Effector memory CD4-positive, alpha-beta T cell (primary cell): ENCODE measurements around the gene SNRPA.
A peak's percentile ranks its signal among the peaks of the same experiment; 100 is the strongest.
"Not testable (repeated sequence)": the region's sequence is repeated elsewhere in the genome, so short reads cannot be mapped to it uniquely, and the experiment has no call there.

ENCODE experiments used
- DNase-seq, 3 donors: peaks; one replicate each; pipeline ENCODE4 v3.0.0-alpha.2; 2020
- H3K27ac ChIP-seq: 2 replicates; pipeline ENCODE4 v1.7.0; 2013; ENCODE audit warnings: mild to moderate bottlenecking, low read length, moderate library complexity; ENCODE audit not compliant: insufficient read depth, poor library complexity, severe bottlenecking
- H3K27me3 ChIP-seq: replicated peaks from 2 replicates; pipeline ENCODE4 v1.7.0; 2013; ENCODE audit warnings: mild to moderate bottlenecking, low read length; ENCODE audit not compliant: insufficient read depth, control insufficient read depth, poor library complexity, severe bottlenecking
- H3K36me3 ChIP-seq: 2 replicates; pipeline ENCODE4 v1.7.0; 2013; ENCODE audit warnings: mild to moderate bottlenecking, low read length, moderate library complexity; ENCODE audit not compliant: control insufficient read depth, insufficient read depth
- H3K4me1 ChIP-seq: 2 replicates; pipeline ENCODE4 v1.7.0; 2013; ENCODE audit warnings: low read length, mild to moderate bottlenecking; ENCODE audit not compliant: control insufficient read depth, insufficient read depth, poor library complexity, severe bottlenecking
- H3K4me3 ChIP-seq: 2 replicates; pipeline ENCODE4 v1.7.0; 2013; ENCODE audit warnings: low read length, low read depth, mild to moderate bottlenecking; ENCODE audit not compliant: insufficient read depth, poor library complexity, severe bottlenecking
- H3K9me3 ChIP-seq: 2 replicates; pipeline ENCODE4 v1.7.0; 2013; ENCODE audit warnings: mild to moderate bottlenecking, low read length, moderate library complexity; ENCODE audit not compliant: control insufficient read depth

The SNRPA gene

GRCh38 chr19:40807147-40808020 is 56.4 kb downstream of the SNRPA start:
- Histone ChIP-seq H3K27ac (peak overlapping the region; percentile 84), H3K27me3 (no peaks in the 10 kb centered on the region), H3K4me1 (peaks cover 86% of the 10 kb centered on the region), H3K36me3 (peaks cover 22% of the 10 kb centered on the region), H3K4me3 (peak overlapping the region; percentile 10), H3K9me3 (no peaks in the 10 kb centered on the region)
- DNase-seq = no peak

- peaks cover 22% of the 10 kb centered on the region for H3K36me3 ChIP-seq
These were observed 57.0 kb downstream of the SNRPA start for GRCh38 chr19:40808021-40808325.

GRCh38 chr19:40808497-40808896 is 57.5 kb downstream of the SNRPA start:
- H3K36me3 ChIP-seq = peaks cover 22% of the 10 kb centered on the region
- H3K27ac ChIP-seq = peak overlapping the region; percentile 84

More at GRCh38 chr19:40808021-40808325, 57.0 kb downstream of the SNRPA start:
- no peaks in the 10 kb centered on the region for H3K9me3 ChIP-seq
- H3K4me1 ChIP-seq = peaks cover 80% of the 10 kb centered on the region
- DNase-seq = no peak
- H3K27me3 ChIP-seq = no peaks in the 10 kb centered on the region
- H3K27ac ChIP-seq = peak overlapping the region; percentile 84
- H3K4me3 ChIP-seq = no peak overlapping the region

GRCh38 chr19:40809358-40810086 is 58.5 kb downstream of the SNRPA start:
- Histone ChIP-seq H3K27me3 (no peaks in the 10 kb centered on the region), H3K36me3 (peaks cover 22% of the 10 kb centered on the region), H3K27ac (no peak overlapping the region)

More at GRCh38 chr19:40808497-40808896, 57.5 kb downstream of the SNRPA start:
- Histone ChIP-seq H3K4me1 (peaks cover 75% of the 10 kb centered on the region), H3K9me3 (no peaks in the 10 kb centered on the region), H3K27me3 (no peaks in the 10 kb centered on the region), H3K4me3 (no peak overlapping the region)
- no peak for DNase-seq

GRCh38 chr19:40810160-40810559 is 59.2 kb downstream of the SNRPA start:
- no peaks in the 10 kb centered on the region for H3K9me3 ChIP-seq

More at GRCh38 chr19:40809358-40810086, 58.5 kb downstream of the SNRPA start:
- no peak overlapping the region for H3K4me3 ChIP-seq
- DNase-seq = no peak
- H3K4me1 ChIP-seq = peaks cover 65% of the 10 kb centered on the region
- no peaks in the 10 kb centered on the region for H3K9me3 ChIP-seq

GRCh38 chr19:40810649-40811408 is 59.8 kb downstream of the SNRPA start:
- Histone ChIP-seq H3K4me1 (peaks cover 51% of the 10 kb centered on the region), H3K4me3 (peak overlapping the region; percentile 48), H3K36me3 (peaks cover 22% of the 10 kb centered on the region)
- H3K27me3 ChIP-seq, H3K27ac ChIP-seq, H3K9me3 ChIP-seq: not testable (repeated sequence)
- peak; percentile 40 to 53 (median 46) for DNase-seq

More at GRCh38 chr19:40810160-40810559, 59.2 kb downstream of the SNRPA start:
- Histone ChIP-seq H3K36me3 (peaks cover 22% of the 10 kb centered on the region), H3K4me1 (peaks cover 58% of the 10 kb centered on the region), H3K27me3 (no peaks in the 10 kb centered on the region), H3K27ac (no peak overlapping the region), H3K4me3 (no peak overlapping the region)
- DNase-seq = no peak

- H3K27ac ChIP-seq = no peak overlapping the region
- DNase-seq = no peak
- H3K4me3 ChIP-seq = peak overlapping the region; percentile 48
- no peaks in the 10 kb centered on the region for H3K9me3 ChIP-seq
- H3K27me3 ChIP-seq = no peaks in the 10 kb centered on the region
- H3K36me3 ChIP-seq = peaks cover 22% of the 10 kb centered on the region
- H3K4me1 ChIP-seq = peaks cover 43% of the 10 kb centered on the region
These were observed 60.7 kb downstream of the SNRPA start for GRCh38 chr19:40811478-40812341.

- H3K27me3 ChIP-seq, H3K4me3 ChIP-seq, DNase-seq, H3K27ac ChIP-seq, H3K9me3 ChIP-seq: not testable (repeated sequence)
- peaks cover 34% of the 10 kb centered on the region for H3K4me1 ChIP-seq
- peaks cover 19% of the 10 kb centered on the region for H3K36me3 ChIP-seq
These were observed 61.6 kb downstream of the SNRPA start for GRCh38 chr19:40812571-40812970.

- Histone ChIP-seq H3K36me3 (peaks cover 13% of the 10 kb centered on the region), H3K27me3 (no peaks in the 10 kb centered on the region), H3K4me1 (peaks cover 28% of the 10 kb centered on the region), H3K9me3 (no peaks in the 10 kb centered on the region), H3K4me3 (no peak overlapping the region), H3K27ac (no peak overlapping the region)
- no peak for DNase-seq
These were observed 62.2 kb downstream of the SNRPA start for GRCh38 chr19:40813182-40813581.
